GM21529 (cell line): ENCODE results near the gene ANKRD31.

ENCODE experiments used
- ATAC-seq: cut with Tn5 transposase; IDR thresholded peaks from one replicate; pipeline ENCODE4 v1.9.1; 2021; ENCODE audit not compliant: unreplicated experiment

ANKRD31 gene

DNA sequence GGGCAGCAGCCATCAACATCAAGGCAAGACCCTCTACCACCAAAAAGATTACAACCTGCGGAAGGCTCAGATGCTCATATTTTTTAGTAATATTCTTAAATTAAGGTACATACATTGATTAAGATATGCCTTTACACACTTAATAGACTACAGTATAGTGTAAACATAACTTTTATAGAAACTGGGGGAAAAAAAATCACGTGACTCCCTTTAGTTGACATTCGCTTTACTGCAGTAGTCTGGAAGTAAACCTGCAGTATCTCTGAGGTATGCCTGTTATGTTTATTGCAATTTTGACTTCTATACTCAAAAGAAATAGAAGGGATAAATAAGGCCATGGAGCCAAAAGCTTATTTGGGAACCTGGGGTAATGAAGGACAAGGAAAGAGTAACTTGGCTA is 169.2 kb downstream of the ANKRD31 start:
- ATAC-seq: no peak

DNA sequence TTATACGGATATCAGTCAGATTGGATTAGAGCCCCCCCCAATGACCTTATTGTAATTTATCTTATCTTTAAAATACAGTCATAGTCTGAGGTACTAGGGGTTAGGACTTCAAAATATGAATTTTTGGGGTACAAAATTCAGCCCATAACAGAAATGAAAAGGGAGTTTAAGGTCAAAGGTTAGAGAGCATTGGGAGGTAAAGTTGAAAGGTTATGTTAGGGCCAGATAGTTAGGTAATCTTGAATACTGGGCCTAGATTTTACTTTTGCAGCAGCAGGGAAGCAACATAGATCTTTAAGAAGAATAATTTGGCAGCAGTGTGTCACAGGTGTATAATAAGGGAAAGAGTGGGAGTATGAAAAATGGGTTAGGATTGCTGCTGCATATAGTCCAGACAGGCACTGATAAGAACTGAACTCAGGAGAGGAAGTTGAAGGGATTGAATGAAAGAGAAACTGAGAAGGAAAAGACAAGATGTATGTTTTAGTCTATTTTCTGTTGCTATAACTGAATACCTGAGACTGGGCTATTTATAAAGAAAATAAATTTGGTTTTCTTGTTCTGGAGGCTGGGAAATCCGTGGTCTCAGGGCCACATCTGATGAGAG is 173.7 kb downstream of the ANKRD31 start:
- ATAC-seq: peak; percentile 91

DNA sequence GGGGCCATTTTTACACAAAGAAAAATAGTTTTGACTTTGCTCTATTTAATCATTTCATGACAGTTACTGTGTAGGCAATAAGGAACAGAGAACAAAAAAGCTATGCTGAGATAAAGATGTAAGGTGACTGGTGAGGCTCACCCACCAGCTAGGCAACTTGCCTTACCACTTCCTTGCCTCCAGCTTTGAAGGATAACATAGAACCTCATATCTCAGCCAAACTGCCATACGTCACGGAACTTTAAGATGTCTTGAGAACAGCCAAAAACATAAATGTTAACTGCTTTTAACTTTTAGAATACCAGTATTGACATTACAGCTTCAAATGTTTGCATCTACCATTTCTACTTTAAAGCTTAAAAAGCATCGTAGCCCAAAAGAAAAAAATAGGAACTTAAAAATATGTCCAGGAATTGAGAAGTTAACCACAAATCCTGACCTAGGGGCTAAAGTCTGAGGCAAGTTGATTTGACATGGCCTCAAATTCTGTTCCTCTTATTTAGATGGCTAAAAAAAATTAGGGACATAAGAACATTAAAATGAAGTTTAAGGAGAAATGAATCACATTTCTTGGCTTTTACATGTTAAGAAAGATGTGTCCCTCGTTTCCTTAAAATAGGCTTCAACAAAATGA is 176.6 kb downstream of the ANKRD31 start:
- ATAC-seq: no peak

DNA sequence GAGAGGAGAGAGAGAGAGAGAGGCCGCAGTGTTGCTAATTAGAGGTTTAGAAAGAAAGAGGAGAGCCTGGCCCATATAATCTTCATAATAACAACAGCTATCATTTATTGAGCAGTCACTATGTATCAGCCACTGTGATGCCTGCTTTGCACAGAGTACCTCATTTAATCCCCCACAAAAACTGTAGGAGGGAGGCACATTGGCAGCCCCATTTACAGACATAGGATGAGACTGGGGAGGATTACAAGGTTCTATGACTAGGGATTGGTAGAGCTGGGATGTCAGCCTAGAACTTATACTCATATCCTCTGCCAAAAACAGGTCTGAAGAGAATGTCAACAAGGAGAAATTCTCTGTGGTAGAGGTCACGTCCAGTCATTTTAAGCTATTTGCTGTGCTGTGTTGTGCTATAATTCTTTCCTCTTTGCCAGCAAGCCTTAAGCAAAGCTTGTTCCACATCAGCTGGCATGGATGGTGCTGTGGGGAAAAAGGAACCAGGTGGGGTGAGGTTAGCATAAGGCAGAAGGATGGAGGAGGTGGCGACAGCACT is 177.6 kb downstream of the ANKRD31 start:
- ATAC-seq: no peak

DNA sequence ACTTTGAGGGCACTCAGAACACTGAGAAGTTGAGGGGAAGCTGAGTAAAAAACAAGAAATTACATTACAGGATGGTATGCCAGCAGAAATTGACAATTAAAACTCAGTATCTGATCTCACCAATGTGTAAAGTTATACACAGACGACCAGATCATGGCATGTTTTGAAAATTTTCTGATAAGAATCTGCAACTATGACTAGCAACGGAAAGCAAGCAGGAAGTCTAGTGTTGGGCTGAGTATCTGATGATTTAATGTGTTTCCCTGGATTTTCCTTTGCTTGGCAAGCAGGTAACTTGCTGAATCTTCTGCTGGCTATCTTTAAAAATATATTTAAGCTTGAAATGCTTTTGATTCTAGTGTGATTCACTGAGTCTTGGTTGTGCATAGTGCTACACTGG is 179.1 kb downstream of the ANKRD31 start:
- no peak for ATAC-seq

DNA sequence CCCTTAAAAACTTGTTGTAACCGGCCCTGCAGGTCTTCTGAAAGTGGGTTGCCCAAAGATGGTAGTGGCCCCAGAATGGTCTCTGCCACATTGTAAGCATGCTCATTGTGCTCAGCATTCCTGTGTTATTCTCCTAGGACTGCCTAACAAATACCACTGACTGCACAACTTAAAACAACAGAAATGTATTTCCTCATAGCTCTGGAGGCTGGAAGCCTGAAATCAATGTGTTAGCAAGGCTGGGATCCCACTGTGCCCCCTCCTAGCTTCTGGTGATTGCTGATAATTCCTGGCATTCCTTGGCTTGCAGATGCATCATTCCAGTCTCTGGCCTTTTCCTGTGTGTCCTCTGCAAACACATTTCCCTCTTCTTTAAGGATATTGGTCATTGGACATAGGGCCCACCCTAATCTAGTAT is 180.9 kb downstream of the ANKRD31 start:
- no peak for ATAC-seq

DNA sequence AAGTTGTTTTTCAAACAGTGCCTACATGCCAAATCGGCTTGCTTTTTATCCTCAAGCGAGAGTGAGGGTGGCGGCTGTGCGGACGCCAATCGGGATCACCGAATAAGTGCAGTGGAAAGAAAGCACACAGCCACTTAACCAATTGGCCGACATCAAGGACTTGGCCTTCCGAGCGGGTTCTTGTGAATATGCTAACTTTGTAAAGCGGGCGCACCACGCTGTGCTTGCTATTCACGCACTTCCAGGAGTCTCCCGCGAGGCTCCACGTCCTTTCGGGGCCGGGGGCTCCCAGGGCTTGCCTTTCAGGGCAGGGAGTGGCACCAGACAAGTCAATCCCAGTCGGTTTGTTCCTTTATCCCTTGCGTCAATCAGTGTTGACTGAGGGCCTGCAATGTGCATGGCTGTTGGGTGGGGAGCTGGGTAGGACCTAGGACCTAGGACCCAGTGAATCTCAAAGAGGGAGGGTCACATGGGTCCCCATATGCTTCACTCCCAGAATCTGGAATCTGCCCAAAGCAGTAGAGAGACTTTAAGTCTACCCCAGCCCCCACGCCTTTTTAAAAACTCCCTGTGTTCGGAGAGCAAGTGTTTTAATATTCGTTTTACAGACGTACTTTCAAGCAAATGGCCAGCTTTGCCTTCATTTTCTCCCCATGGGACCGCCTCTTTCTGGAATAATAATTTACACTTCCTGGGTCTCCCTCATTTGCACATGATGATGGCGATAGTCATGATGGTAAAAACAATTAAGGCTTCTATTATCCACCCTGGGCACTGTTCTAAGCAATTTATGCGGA is 182.3 kb downstream of the ANKRD31 start:
- no peak for ATAC-seq

DNA sequence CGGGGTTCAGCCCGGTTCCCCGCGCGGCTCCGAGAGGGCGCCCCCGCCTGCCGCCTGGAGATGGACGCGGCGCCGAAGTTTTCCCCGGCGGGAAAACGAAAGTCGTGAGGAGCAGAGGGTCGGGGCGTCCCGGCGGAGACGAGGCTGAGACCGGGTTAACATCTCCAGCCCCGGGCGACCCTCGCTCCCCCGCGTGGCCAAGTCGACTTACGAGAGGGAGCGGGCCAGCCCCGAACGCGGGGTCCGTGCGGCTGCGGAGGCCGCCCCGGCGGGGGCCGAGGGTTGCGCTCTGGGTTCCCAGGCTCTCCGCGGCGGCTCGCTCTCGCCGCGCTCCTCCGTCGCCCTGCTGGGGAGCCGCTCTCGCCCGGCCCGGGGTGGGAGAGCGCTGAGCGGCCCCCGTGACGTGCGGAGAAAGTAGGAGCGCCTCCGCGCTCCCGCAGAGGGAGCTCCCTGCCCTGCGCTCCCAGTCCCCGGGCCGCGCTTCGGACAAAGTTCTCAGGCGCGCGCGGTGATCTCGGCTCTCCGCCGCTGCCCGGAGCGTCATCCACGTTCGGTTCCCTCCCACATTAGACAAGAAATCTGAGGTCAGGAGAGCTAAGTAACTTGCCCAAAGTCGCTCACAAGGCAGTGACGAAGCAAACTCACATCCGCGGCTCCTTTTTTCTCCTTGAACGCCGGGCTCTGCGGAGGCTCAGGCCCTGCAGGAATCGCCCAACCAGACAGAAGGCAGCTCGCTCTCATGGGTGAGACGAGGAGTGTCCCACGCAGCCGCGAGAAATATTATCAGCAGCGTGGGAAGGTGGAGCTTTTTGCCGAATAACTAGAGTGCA is 183.2 kb downstream of the ANKRD31 start:
- ATAC-seq: no peak

DNA sequence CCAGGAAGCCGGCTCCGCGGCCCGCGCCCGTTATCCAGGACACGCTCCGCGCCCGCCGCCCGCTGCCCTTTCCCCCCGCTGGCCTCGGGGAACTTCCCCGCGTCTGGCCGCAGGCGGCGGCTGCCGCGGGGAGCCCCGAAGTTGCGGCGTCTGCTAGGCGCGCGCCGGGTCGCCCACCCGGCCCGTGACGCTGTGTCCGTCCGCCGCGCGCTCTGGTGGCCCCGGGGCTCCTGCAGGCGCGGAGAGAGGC is 183.7 kb downstream of the ANKRD31 start:
- ATAC-seq: no peak

DNA sequence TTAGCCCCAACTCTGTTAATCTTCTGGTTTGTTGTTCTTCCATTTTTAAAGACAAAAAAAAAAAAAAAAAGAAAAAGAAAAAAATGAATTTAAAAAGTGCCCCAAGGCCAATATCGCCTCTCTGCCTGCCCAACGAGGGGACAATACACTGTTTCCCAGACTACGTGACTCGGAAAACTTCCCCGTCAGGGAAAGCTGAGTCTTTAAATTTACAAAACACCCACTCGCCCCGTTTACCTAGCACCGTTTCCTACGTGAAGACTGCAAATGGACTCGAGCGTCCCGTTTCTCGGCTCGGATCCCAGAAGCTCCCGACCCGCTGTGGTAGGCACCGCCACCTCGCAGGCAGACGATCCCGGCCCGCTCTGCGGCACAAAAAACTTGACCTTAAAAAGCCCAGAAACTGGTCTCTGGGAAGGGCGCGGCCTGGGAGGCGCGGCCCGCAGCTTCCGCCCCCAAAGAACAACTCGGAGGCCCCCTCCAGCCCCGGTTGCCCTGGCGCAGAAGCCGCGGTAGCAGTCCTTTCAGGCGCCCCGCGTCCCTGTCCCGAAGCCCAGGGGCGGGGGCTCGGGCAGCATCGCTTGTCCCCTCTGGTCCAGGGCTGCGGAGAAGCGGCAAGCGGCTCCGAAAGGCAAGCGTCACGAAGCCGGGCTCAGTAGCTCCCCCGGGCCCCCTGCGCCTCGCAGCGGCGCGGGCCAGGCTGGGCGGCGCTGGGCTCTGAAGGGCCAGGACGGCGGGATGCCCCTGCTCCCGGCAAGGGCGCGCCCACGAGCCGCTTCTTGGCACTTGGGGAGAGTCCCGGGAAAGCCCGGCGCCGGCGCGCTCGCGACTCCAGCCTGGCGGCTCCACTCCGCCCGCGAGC is 184.3 kb downstream of the ANKRD31 start, which contains the start of gene GCNT4:
Gene GCNT4 (minus strand): TSS at position 367 of the 862 bp plus-strand sequence. CDS start 22,521 bp downstream, outside the sequence.
- ATAC-seq: no peak

DNA sequence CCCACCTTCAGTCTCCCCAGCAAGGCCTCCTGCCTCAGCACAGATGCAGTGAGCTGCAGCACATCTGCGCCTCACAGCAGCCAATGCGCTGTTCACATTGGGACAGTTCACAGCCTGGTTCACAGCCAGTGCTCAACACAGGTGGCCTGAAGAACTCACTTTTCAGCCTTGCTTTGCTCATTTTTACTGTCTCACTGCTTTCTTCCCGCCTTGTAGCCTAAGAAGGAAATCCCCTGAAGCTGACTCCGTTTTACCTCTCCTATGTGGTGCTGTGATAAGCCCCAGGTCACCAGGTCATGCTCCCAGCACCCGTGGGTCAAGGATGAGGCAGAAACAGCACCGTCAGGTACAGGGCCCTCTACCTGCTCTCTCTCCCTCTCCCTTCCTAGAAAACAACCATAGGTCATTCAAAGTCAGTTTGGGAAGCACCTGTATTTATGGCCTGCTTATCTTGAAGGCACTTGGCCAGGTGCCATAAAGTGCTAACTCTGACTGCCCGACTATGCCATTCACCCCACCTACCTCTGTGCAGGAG is 185.4 kb downstream of the ANKRD31 start:
- no peak for ATAC-seq

DNA sequence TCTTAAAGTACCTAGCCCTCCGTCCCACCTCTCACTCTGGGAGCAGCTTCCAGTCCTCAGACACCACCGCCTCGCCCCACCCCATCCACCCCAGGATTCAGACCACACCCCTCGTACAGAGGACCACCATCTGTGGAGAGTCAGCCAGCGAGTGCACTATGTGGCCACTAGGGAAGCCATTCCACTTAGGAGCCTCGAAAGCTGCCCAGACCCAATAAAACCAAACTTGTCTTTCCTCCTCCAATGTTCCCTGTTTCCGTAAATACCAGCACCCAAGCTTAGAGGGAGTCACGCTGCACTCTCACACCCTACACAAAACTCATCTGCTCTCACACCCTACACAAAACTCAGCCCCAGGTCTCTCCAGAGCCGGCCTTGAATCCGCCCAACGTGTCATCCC is 186.3 kb downstream of the ANKRD31 start:
- no peak for ATAC-seq

DNA sequence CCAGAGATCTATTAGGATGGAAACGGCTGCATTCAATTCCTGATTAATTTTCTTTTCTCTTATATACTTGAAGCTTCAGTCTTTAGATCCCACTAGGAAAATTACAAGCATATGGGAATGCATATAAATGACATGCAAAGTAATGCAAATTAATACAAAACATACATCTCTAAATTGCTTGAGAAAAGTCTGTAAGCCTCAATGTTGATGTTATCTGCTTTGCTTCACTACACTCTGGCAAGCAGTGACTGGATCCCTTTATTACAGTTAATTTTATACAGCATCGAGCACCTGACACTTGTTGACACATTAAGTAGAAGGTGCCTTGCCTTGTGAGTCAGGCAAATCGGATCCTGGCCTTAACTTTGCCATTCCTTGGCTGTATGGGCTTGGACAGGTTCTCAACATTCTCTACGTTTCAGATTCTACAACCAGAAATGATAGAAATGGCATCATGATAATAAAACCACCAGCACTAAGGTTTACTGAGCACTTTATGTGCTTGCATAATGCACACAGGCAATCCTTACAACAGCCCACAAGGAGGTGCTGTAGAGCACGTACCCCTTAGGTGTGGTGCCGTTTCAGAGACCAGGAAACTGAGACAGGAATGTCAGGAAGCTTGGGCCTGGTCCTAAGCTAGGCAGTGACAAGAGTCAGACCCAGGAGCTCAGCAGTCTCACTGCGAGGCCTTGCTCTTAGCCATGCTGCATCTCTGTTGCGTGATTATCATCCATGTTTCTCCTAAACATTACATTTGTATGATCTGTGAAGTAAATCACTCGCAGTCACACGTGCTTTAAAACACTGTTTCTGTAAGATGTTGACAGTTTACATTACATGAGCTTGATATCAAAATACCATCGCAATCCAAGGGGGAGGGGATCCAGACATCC is 187.0 kb downstream of the ANKRD31 start:
- ATAC-seq: no peak

DNA sequence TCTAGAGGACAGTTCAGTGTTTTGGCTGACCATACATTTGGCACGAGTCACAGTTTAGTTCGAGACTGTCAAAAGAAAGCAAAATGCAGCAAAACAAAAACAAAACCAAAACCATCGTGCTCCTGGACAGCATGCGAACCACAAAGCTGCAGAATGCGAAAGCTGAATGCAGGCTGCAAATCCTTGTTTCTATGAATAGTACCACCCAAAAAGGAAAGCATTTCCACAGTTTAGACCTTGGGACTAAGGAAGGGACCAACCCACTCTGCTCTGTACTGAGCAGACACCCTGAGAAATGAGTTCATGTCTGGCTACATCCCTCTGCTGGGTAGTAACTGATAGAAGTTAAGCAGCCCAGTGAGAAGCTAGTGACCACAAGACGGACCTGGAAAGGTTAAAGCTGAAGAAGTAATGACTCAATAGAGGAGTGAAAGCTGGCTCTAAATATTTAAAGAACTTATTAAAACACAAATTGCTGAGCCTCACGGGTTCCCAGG is 188.2 kb downstream of the ANKRD31 start:
- peak; percentile 44 for ATAC-seq

DNA sequence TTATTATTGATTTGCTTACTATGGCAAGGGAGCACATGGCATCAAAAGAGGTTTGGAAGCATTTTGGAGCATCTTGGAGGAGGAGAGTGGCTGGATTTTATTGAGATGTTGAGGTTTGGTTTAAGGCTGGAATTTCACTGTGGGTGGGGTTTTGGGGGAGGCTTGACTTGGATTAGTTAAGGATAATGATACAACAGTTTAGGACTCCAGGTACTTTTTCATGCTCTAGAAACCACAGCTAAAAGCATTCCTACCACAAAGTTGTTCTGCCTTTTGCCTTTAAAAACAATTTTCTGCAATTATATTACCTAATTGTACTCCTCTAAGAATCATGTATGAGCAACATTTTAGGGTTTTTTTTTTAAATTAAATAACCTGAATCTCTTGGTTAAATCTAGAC is 189.3 kb downstream of the ANKRD31 start:
- ATAC-seq: no peak

DNA sequence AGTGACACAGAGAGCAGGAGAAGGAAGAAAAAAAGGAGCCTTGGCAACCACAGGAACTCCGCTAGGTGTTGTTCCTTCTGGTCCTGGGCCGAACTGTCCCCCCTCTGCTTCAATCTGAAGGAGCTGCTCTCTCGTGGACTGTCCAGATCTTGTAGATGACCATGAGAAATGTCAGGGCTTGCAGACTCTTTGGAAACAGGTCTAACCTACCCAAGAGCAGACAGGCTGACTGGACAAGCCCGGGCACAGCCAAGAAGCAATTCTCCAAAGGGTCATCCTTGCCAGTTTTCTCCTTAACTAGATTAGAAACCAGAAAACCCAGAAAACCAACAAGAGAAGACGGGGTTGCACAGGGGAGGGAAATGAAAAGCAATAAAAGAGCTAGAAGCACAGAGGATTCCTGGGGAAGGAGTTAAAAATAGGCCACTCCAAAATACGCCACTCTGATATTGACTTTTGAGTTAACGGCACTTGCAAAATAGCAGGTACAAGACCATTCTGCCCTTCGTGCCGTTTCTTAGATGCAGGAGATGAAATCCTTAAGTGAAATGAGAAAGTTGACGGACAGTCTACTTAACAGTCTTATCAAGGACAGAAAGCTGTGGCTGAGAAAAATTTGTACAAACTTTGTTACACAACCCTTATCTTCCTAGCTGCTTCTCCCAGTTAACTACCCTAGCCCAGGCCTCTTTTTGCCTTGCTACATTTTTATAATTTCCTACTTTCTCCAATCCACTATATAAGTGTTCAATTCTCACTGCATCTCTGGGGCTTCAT is 190.1 kb downstream of the ANKRD31 start:
- ATAC-seq: no peak

DNA sequence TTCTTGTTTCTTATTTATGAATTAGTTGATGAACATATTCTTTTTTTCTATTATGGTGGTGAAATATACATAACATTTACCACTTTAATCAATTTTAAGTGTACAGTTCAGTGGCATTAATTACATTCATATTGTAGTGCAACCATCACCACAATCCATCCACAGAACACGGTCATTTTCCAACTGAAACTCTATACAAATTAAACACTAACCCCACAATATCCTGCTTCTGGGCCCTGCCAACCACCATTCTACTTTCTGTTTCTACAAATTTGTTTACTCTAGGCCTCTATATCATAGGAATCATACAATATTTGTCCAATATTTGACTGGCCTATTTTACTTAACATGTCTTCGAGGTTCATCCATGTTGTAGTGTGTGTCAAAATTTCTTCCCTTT is 191.6 kb downstream of the ANKRD31 start:
- no peak for ATAC-seq

DNA sequence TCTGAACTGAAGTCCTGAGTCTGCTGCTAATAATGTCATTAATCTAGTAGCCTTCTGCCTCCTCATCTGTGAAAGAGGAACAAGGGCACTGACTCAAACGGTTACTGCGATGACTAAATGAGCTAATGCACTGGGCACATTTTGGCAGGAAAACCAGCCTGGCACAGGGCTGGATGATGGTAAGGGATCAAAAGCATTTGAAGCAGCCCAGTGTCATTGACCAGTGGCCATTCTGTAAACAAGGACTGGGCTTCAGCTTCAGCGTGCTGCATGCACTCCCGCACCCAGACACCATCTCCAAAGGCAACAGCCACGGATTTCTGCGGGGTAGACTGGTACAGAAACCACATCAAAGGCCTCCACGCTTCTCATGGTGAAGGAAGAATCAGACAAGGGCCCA is 192.3 kb downstream of the ANKRD31 start:
- no peak for ATAC-seq
